Adrenal gland (tissue), 12 donors: ENCODE data around the gene HS3ST3A1. TPM values are rescaled to one million over a fixed set of nuclear protein-coding genes. Genes with fewer than 3 reads are reported as not detected.

Experiments used
- DNase-seq, 7 donors: peaks; one replicate each; pipeline ENCODE4 v3.0.0-alpha.2; 2019 to 2020
- H3K27ac ChIP-seq, 5 donors: fragments of 200-600 bp; sonication (generic) in 4 of 5; 1 replicate in 3 of 5; 2 replicates in 2 of 5; pipeline versions ENCODE4 v1.5.1 to v1.8.0; 2016 to 2020; ENCODE audit warnings: mild to moderate bottlenecking in 1 of 5
- H3K27me3 ChIP-seq: fragments of 200-600 bp; 2 replicates; pipeline ENCODE4 v1.8.0; 2021
- H3K36me3 ChIP-seq, 2 donors: fragments of 200-600 bp; replicated peaks in 1 of 2; 1 replicate in 1 of 2; 2 replicates in 1 of 2; pipeline versions ENCODE4 v1.5.1 to v1.8.0; 2018 to 2022
- H3K4me1 ChIP-seq, 2 donors: fragments of 200-600 bp; replicated peaks in 1 of 2; 1 replicate in 1 of 2; 2 replicates in 1 of 2; pipeline versions ENCODE4 v1.5.1 to v1.8.0; 2018 to 2021
- H3K4me3 ChIP-seq, 4 donors: fragments of 200-600 bp; sonication (generic) in 3 of 4; one replicate each; pipeline ENCODE4 v1.5.1; 2016 to 2018
- H3K9me3 ChIP-seq, 3 donors: fragments of 200-600 bp; sonication (generic) in 1 of 3; replicated peaks in 1 of 3; 1 replicate in 2 of 3; 2 replicates in 1 of 3; pipeline versions ENCODE4 v1.5.1 to v1.8.0; 2016 to 2021
- CTCF ChIP-seq, 6 experiments: fragments of 450-650 bp in 4 of 6; fragments of 200-600 bp in 2 of 6; sonication (generic) in 1 of 6; IDR thresholded peaks; 1 replicate in 5 of 6; 2 replicates in 1 of 6; pipeline versions ENCODE4 v1.5.1 to v1.8.0; 2016 to 2021; ENCODE audit warnings: antibody characterized with exemption in 6 of 6, mild to moderate bottlenecking in 2 of 6, moderate library complexity in 1 of 6
- POLR2A ChIP-seq, 2 donors: fragments of 450-650 bp; IDR thresholded peaks; one replicate each; pipeline ENCODE4 v1.6.1; 2017; ENCODE audit warnings: antibody characterized with exemption in 2 of 2, mild to moderate bottlenecking in 2 of 2, moderate library complexity in 1 of 2
- WGBS, 4 donors: extraction: QIAGEN DNeasy Blood & Tissue Kit in 2 of 4; methylation state at CpG; one replicate each; pipeline versions ENCODE4 v1.1.5 to v1.1.7; 2013 to 2017; 5-methylcytosine and 5-hydroxymethylcytosine counted together
- intact Hi-C, 2 donors: fragments of 100-400 bp; cut with DNase I; formaldehyde crosslinking; loops; one replicate each; pipeline versions ENCODE4 v1.14.1 to v1.15.0; 2022 to 2023
- polyA plus RNA-seq, 3 donors: library from polyadenylated mRNA; stranded (reverse); fragments of 200-250 nt in 2 of 3; fragments of 350-450 nt in 1 of 3; fragmentation: Illumina TruSeq in 1 of 3; extraction: RNeasy Lipid Tissue Mini Kit (QIAGEN cat#74804) in 1 of 3; gene quantifications; one replicate each; pipeline ENCODE4 v1.2.3, GENCODE V29; 2013 to 2014
- total RNA-seq, 9 donors: library from RNA; depleted of rRNA in 4 of 9; stranded (reverse); fragments of >200 nt in 4 of 9; fragments of 120-200 nt in 1 of 9; fragmentation: NEBNext Ultra II Directional in 1 of 9; extraction: Animal tissue kit (Norgen Biotek cat#: 25700) in 1 of 9; gene quantifications; one replicate each; pipeline versions ENCODE4 v1.1.0 to v1.2.4, GENCODE V29; 2013 to 2023
- donor health status: healthy with polysubstance abuse.
- donor health status: Bipolar disorder and iron deficiency.
- donor health status: DM: yes; HTN: yes; CAD: no.
- donor health status: DM: no; HTN: no; CAD: no.
- donor health status: DM: no; HTN: no; CAD: no.
- donor health status: DM: yes; HTN: yes; CAD: no.

The HS3ST3A1 gene
- total and polyA plus RNA-seq, 12 donors, result 0.09 to 22.7 (median 4.0) TPM

GRCh38 chr17:13475574-13476223 lies 126.0 kb downstream of the HS3ST3A1 start:
- no peaks in the 10 kb centered on the region for H3K27me3 ChIP-seq
- H3K4me1 ChIP-seq, result no peaks in the 10 kb centered on the region
- no peaks in the 10 kb centered on the region for H3K36me3 ChIP-seq
- intact Hi-C loops, result no loop called here
- 90 to 93% (median 92%) methylated on average over 2 of the region's 2 CpGs for WGBS, 4 donors
- H3K4me3 ChIP-seq, result no peak overlapping the region
- H3K27ac ChIP-seq, result no peak overlapping the region
- H3K9me3 ChIP-seq, result peaks cover 0 to under 1% (median 0%) of the 10 kb centered on the region in 3 donors
- DNase-seq, result peak in 1 of 7 donors; percentile 26
- no peak for TF ChIP-seq CTCF (IDR thresholded peaks at IDR 0.05)
- TF ChIP-seq POLR2A (IDR thresholded peaks at IDR 0.05), result no peak

GRCh38 chr17:13474073-13474800 lies 127.5 kb downstream of the HS3ST3A1 start:
- intact Hi-C loops, result no loop called here
- TF ChIP-seq POLR2A (IDR thresholded peaks at IDR 0.05) (no peak), CTCF (IDR thresholded peaks at IDR 0.05) (no peak)

GRCh38 chr17:13465678-13466077 lies 136.1 kb downstream of the HS3ST3A1 start:
- no peaks in the 10 kb centered on the region for H3K9me3 ChIP-seq
- H3K4me3 ChIP-seq, result no peak overlapping the region
- no peak overlapping the region for H3K27ac ChIP-seq
- intact Hi-C loops, result no loop called here
- 77 to 96% (median 84%) methylated on average over 3 of the region's 3 CpGs for WGBS, 4 donors
- no peak for TF ChIP-seq POLR2A (IDR thresholded peaks at IDR 0.05)
- TF ChIP-seq CTCF (IDR thresholded peaks at IDR 0.05), result no peak
- DNase-seq, result no peak
- no peaks in the 10 kb centered on the region for H3K4me1 ChIP-seq
- H3K27me3 ChIP-seq, result no peaks in the 10 kb centered on the region
- no peaks in the 10 kb centered on the region for H3K36me3 ChIP-seq

More at GRCh38 chr17:13474073-13474800, 127.5 kb downstream of the HS3ST3A1 start:
- Histone ChIP-seq H3K9me3 (no peaks in the 10 kb centered on the region), H3K4me3 (no peak overlapping the region), H3K36me3 (no peaks in the 10 kb centered on the region), H3K27ac (no peak overlapping the region), H3K4me1 (no peaks in the 10 kb centered on the region), H3K27me3 (no peaks in the 10 kb centered on the region)
- 69 to 75% (median 72%) methylated on average over 10 of the region's 10 CpGs for WGBS, 4 donors
- DNase-seq, result no peak

GRCh38 chr17:13462673-13463124 lies 139.0 kb downstream of the HS3ST3A1 start:
- 73 to 79% (median 76%) methylated on average over 8 of the region's 8 CpGs for WGBS, 4 donors

More at GRCh38 chr17:13462673-13463124, 139.0 kb downstream of the HS3ST3A1 start:
- Histone ChIP-seq H3K36me3 (no peaks in the 10 kb centered on the region), H3K27me3 (no peaks in the 10 kb centered on the region), H3K27ac (no peak overlapping the region), H3K4me1 (no peaks in the 10 kb centered on the region), H3K4me3 (no peak overlapping the region), H3K9me3 (no peaks in the 10 kb centered on the region)
- intact Hi-C loops, result no loop called here
- DNase-seq, result no peak
- TF ChIP-seq POLR2A (IDR thresholded peaks at IDR 0.05) (no peak), CTCF (IDR thresholded peaks at IDR 0.05) (no peak)
